K562 (cell line): ENCODE data around the gene PTPRG. TPM values are rescaled to one million over a fixed set of nuclear protein-coding genes. Genes with fewer than 3 reads are reported as not detected.

Experiments
- ATAC-seq: fragments of 200-7000 bp; cut with Tn5 transposase; 3 replicates; pipeline ENCODE4 v1.9.1; 2020; ENCODE audit warnings: moderate library complexity
- BruUV-seq: library from RNA; stranded (reverse); fragments of 400-500 nt; replicated peaks from 2 replicates; lab custom pipeline; 2021; lab: Mats Ljungman, UMichigan
- CTCF ChIA-PET: fragments of 300-600 bp; formaldehyde crosslinking; extraction: SDS; loops from one replicate; lab custom pipeline; 2021; ENCODE audit warnings: low intra/inter-chr PET ratio; lab: Yijun Ruan, JAX
- POLR2A ChIA-PET: fragments of 300-600, 350-650 bp; sonication (Branson Sonifier 250); formaldehyde crosslinking; extraction: SDS; loops from one replicate; lab custom pipeline; 2021; ENCODE audit warnings: antibody characterized with exemption, inconsistent platforms; lab: Yijun Ruan, JAX
- DNase-seq, 4 experiments: peaks; one replicate each; pipeline versions ENCODE4 v3.0.0 to v3.0.0-alpha.2; 2011 to 2018; ENCODE audit warnings: low spot score in 3 of 4, mixed read lengths in 3 of 4; ENCODE audit errors: extremely low read depth in 1 of 4
- FAIRE-seq: peaks from 2 replicates; lab custom pipeline; 2011; peaks lifted over from hg19 to GRCh38; lab: Jason Lieb, UNC
- H2AFZ ChIP-seq: 2 replicates; pipeline ENCODE4 v1.6.0; 2011; ENCODE audit warnings: low read depth, low read length, control low read depth, inconsistent platforms
- H3K27ac ChIP-seq: fragments of 200-600 bp; 3 replicates; pipeline ENCODE4 v1.8.0; 2011; ENCODE audit warnings: low read depth, mild to moderate bottlenecking, control low read depth, inconsistent platforms, low read length, moderate library complexity, mixed read lengths; ENCODE audit errors: extremely low read depth
- H3K27me3 ChIP-seq, 2 experiments: fragments of 300-600 bp in 1 of 2; 2 replicates in 1 of 2; 3 replicates in 1 of 2; pipeline versions ENCODE4 v1.6.0 to v1.8.0; 2011; ENCODE audit warnings: inconsistent platforms in 2 of 2, low read length in 2 of 2, mild to moderate bottlenecking in 1 of 2, mixed read lengths in 1 of 2, moderate library complexity in 1 of 2; ENCODE audit not compliant: control insufficient read depth in 2 of 2, insufficient read depth in 2 of 2
- H3K36me3 ChIP-seq: fragments of 300-600 bp; 3 replicates; pipeline ENCODE4 v1.8.0; 2011; ENCODE audit warnings: mild to moderate bottlenecking, low read length, inconsistent platforms; ENCODE audit not compliant: control insufficient read depth, insufficient read depth
- H3K4me1 ChIP-seq, 2 experiments: fragments of 200-600 bp in 1 of 2; replicated peaks in 1 of 2; 2 replicates in 1 of 2; 3 replicates in 1 of 2; pipeline versions ENCODE4 v1.5.1 to v1.8.0; 2011; ENCODE audit warnings: inconsistent platforms in 2 of 2, low read length in 2 of 2, mild to moderate bottlenecking in 1 of 2, mixed read lengths in 1 of 2, moderate library complexity in 1 of 2; ENCODE audit not compliant: control insufficient read depth in 2 of 2, insufficient read depth in 2 of 2
- H3K4me2 ChIP-seq: 2 replicates; pipeline ENCODE4 v1.6.1; 2011; ENCODE audit warnings: low read length, control low read depth, inconsistent platforms, mixed read lengths; ENCODE audit not compliant: insufficient read depth
- H3K4me3 ChIP-seq: fragments of 200-600 bp; sonication (generic), shearing (Covaris generic); 2 replicates; pipeline ENCODE4 v1.5.1; 2016; ENCODE audit warnings: control low read depth, inconsistent platforms
- H3K79me2 ChIP-seq: fragments of 200-600 bp; 3 replicates; pipeline ENCODE4 v1.8.0; 2011; ENCODE audit warnings: low read length, inconsistent platforms; ENCODE audit not compliant: control insufficient read depth, insufficient read depth
- H3K9ac ChIP-seq, 2 experiments: 2 replicates each; pipeline versions ENCODE4 v1.6.0 to v1.6.1; 2011; ENCODE audit warnings: low read depth in 2 of 2, low read length in 2 of 2, control low read depth in 1 of 2, inconsistent platforms in 1 of 2, mild to moderate bottlenecking in 1 of 2, mixed read lengths in 1 of 2; ENCODE audit not compliant: insufficient read depth in 1 of 2
- H3K9me1 ChIP-seq: one replicate; pipeline ENCODE4 v1.6.0; 2011; ENCODE audit warnings: inconsistent platforms, mild to moderate bottlenecking, low read length, moderate library complexity; ENCODE audit not compliant: control insufficient read depth, insufficient read depth
- H3K9me3 ChIP-seq: replicated peaks from 2 replicates; pipeline ENCODE4 v1.5.1; 2011; ENCODE audit warnings: low read depth, low read length, inconsistent platforms; ENCODE audit not compliant: control insufficient read depth, insufficient read depth
- H4K20me1 ChIP-seq: replicated peaks from 2 replicates; pipeline ENCODE4 v1.6.1; 2011; ENCODE audit warnings: low read length, inconsistent platforms, mixed read lengths; ENCODE audit not compliant: control insufficient read depth, insufficient read depth
- CEBPB ChIP-seq: fragments of 450-650 bp; IDR thresholded peaks from 2 replicates; pipeline ENCODE4 v1.6.1; 2016; ENCODE audit warnings: missing genetic modification characterization, missing compliant biosample characterization
- ETS1 ChIP-seq: conservative IDR thresholded peaks from 2 replicates; pipeline ENCODE4 v1.6.1; 2011; ENCODE audit warnings: low read depth, mild to moderate bottlenecking, low read length; ENCODE audit not compliant: control insufficient read depth
- ZNF639 ChIP-seq, 2 experiments: fragments of 200-800 bp in 1 of 2; sonication (Bioruptor generic) in 1 of 2; sonication (generic) in 1 of 2; formaldehyde crosslinking in 1 of 2; IDR thresholded peaks in 1 of 2; conservative IDR thresholded peaks in 1 of 2; 2 replicates each; pipeline versions ENCODE4 v1.5.0 to v1.6.1; 2016 to 2020; ENCODE audit warnings: missing compliant biosample characterization in 1 of 2, missing genetic modification characterization in 1 of 2, missing genetic modification reagents in 1 of 2
- WGBS: fragments of 100-300 bp; shearing (Covaris generic); methylation state at CpG from one replicate; pipeline ENCODE4 v1.1.6; 2016; ENCODE audit warnings: low coverage, mixed read lengths; ENCODE audit not compliant: insufficient coverage; ENCODE audit errors: missing lambda C conversion rate; 5-methylcytosine and 5-hydroxymethylcytosine counted together
- in situ Hi-C: fragments of 300-500 bp; cut with MboI; formaldehyde crosslinking; loops from 4 replicates; pipeline ENCODE4 v1.15.0; 2018; ENCODE audit warnings: inconsistent platforms, mixed read lengths
- intact Hi-C: fragments of 100-400 bp; cut with micrococcal nuclease; formaldehyde crosslinking; loops from 2 replicates; pipeline ENCODE4 v1.14.2; 2022
- polyA plus RNA-seq, 8 experiments: library from polyadenylated mRNA; depleted of rRNA in 4 of 8; stranded (reverse) in 5 of 8; unstranded in 3 of 8; fragments of >200 nt; fragmentation: Nextera tagmentation in 2 of 8; fragmentation: Illumina TruSeq in 1 of 8; extraction: Ambion mirVana in 2 of 8; extraction: Trizol in 1 of 8; gene quantifications; 2 replicates each; pipeline versions ENCODE4 v1.2.1 to v1.2.3, GENCODE V29; 2011 to 2014; ENCODE audit warnings: inconsistent platforms in 1 of 8, missing spikeins in 1 of 8
- total RNA-seq, 7 experiments: library from RNA; depleted of rRNA in 6 of 7; stranded (reverse); fragments of >200 nt in 6 of 7; fragmentation: Illumina TruSeq in 2 of 7; extraction: Trizol in 2 of 7; gene quantifications; 2 replicates each; pipeline versions ENCODE4 v1.2.1 to v1.2.3, GENCODE V29; 2011 to 2021; ENCODE audit warnings: low replicate concordance in 1 of 7

Gene PTPRG
- total and polyA plus RNA-seq, 9 of the 15 experiments (the other 6 are each of a cell fraction or from before 2014, with no cell fraction given) = 0.16 TPM; not detected in 8

- H3K9me3 ChIP-seq = no peaks in the 10 kb centered on the region
- intact Hi-C loops = no loop called here
- H3K36me3 ChIP-seq = no peaks in the 10 kb centered on the region
- in situ Hi-C loops = no loop called here
- no peak overlapping the region for H2AFZ ChIP-seq
- TF ChIP-seq ZNF639 (CRISPR knock-in tag; conservative IDR thresholded peaks at IDR 0.05 in 1 of 2, IDR thresholded peaks at IDR 0.05 in 1 of 2) (no peak), ETS1 (no peak), CEBPB (tag) (no peak)
- no TSS peak for BruUV-seq
- H3K4me1 ChIP-seq = no peaks in the 10 kb centered on the region
- H4K20me1 ChIP-seq = no peaks in the 10 kb centered on the region
- no peak overlapping the region for H3K9ac ChIP-seq
- no peak overlapping the region for H3K4me3 ChIP-seq
- H3K9me1 ChIP-seq = no peaks in the 10 kb centered on the region
- H3K27me3 ChIP-seq = no peaks in the 10 kb centered on the region
- WGBS = 0% methylated on average over 3 of the region's 3 CpGs
- ATAC-seq (no peak), FAIRE-seq (no peak), DNase-seq (no peak)
- no peaks in the 10 kb centered on the region for H3K79me2 ChIP-seq
- ChIA-PET CTCF (no interaction called here), POLR2A (no interaction called here)
- no peak overlapping the region for H3K27ac ChIP-seq
- no peak overlapping the region for H3K4me2 ChIP-seq
Observed at GRCh38 chr3:62024882-62025281, 463.5 kb downstream of the PTPRG start.
